GM23248 (cell line): ENCODE results near the gene ATP10A.

Experiments used
- EZH2 ChIP-seq: fragments of 200-600 bp; sonication (generic); IDR thresholded peaks from 2 replicates; pipeline ENCODE4 v1.6.1; 2018; ENCODE audit warnings: antibody characterized with exemption, mild to moderate bottlenecking; ENCODE audit not compliant: insufficient read depth, poor library complexity, severe bottlenecking
- EZH2phosphoT487 ChIP-seq: fragments of 200-600 bp; sonication (generic); IDR thresholded peaks from 2 replicates; pipeline ENCODE4 v1.6.1; 2018; ENCODE audit warnings: antibody characterized with exemption, moderate library complexity, mild to moderate bottlenecking, low read depth; ENCODE audit not compliant: insufficient read depth

GRCh38 chr15:25797511-25797935 lies 65.6 kb downstream of the ATP10A start:
- TF ChIP-seq EZH2 (no peak), EZH2phosphoT487 (no peak)
